GM18502 (cell line): Measurements from ENCODE around the gene POLE2.
"Not testable (repeated sequence)": the region's sequence is repeated elsewhere in the genome, so short reads cannot be mapped to it uniquely, and the experiment has no call there.

ENCODE experiments used
- ATAC-seq: cut with Tn5 transposase; IDR thresholded peaks from one replicate; pipeline ENCODE4 v1.9.1; 2021; ENCODE audit warnings: mild to moderate bottlenecking; ENCODE audit not compliant: unreplicated experiment, poor library complexity

The POLE2 gene, protein sequence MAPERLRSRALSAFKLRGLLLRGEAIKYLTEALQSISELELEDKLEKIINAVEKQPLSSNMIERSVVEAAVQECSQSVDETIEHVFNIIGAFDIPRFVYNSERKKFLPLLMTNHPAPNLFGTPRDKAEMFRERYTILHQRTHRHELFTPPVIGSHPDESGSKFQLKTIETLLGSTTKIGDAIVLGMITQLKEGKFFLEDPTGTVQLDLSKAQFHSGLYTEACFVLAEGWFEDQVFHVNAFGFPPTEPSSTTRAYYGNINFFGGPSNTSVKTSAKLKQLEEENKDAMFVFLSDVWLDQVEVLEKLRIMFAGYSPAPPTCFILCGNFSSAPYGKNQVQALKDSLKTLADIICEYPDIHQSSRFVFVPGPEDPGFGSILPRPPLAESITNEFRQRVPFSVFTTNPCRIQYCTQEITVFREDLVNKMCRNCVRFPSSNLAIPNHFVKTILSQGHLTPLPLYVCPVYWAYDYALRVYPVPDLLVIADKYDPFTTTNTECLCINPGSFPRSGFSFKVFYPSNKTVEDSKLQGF

DNA sequence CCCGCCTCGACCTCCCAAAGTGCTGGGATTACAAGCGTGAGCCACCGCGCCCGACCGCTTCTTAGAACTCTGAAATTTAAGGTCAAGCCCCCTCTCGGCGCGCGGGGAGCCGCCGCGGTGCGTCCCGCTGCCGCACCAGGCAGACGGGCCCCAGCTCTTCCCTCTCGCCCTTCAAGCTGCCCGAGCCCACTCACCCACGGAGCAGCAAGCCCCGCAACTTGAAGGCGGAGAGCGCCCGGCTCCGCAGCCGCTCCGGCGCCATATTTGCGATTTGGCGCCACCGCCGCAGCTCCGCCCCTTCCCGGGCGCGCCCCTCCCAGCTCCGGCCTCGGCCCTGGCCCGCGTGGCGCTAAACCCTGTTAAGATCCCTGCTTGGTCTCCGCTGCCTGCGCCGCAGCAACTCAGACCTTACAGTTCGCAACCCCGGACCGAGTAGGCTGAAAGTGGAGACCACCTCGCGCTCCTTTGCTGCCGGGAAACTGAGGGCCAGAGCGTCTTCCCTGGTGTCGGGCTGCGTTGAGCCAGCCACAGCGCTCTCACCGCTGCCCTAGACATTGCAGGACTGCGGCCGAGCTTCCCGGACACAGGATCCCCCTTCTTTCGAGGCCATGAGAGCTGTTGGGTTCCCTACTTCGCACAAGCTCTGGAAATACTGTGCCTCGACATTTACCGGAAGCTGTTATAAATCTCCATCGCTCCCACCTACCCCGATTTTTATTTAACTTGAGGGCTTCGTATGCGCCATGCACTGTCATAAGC is at the start of gene POLE2:
TSS of gene POLE2 (minus strand) at position 273 of the 759 bp plus-strand sequence. CDS start at position 262, 11 bp downstream.
- peak; percentile 90 for ATAC-seq

DNA sequence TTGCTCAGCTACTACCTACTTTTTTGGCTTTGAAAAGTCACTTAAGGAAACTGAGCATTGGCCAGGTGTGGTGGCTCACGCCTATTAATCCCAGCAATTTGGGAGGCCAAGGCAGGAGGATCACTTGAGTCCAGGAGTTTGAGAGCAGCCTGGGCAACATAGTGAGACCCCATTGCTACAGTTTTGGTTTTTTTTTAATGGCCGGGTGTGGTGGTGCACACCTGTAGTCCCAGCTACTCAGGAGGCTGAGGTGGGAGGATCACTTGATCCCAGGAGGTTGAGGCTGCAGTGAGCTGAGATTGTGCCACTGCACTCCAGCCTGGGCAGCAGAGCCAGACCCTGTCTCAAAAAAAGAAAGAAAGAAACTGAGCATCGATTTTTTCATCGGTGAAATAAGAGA is 47.7 kb upstream of the POLE2 start:
- not testable (repeated sequence) for ATAC-seq

DNA sequence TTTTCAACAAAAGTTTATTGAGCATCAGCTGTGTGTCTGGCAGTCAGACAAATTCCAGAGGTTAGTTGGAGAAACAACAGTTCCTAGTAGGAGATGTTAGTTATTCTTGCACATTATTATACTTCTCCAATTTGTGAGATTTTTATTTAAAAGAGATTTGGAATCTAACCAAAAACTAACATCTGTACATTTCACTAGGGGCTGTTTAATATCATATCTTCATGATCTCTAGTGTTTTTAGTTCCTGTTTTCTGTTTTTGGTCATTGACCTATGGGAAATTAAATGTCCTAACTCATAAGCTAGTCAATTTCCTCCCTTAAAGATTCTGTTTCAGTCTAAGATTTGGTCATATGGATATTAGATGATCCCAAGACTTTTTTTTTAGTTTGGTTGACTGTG is 45.8 kb upstream of the POLE2 start:
- ATAC-seq: no peak

DNA sequence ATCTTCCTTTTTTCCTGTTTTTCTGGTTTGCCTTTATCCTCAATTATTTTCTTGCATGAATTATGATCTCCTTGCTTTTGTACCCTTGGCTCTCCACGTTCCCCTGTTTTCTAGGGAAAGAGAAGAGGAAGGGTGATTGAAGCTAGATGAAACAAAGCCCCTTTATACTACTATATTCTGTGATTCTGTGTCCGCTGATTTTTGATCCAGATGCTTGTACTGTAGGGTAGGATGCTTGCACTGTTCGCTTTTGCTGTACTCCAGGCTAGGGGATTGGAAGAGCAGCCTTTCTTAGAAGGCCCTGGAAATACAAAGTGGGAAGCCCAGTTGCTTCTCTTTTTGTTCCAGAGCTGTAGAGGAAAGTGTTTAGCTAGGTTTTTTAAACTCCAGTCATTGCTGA is 44.9 kb upstream of the POLE2 start:
- ATAC-seq: no peak

DNA sequence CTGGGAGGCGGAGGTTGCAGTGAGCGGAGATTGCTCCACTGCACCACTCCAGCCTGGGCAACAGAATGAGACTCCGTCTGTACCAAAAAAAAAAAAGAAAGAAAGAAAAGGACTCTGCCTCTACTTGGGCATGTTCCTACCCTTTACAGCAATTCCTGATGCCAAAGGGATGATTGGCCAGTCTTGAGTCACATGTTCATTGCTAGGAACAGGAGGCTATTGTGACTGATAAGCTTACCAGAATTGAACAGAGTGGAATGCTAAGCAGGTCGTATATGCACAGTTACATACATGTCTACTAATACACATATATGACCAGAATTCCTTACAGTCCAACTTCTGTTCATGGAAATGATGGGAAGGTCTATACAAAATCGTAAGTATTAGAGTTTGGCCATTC is 39.2 kb upstream of the POLE2 start:
- ATAC-seq: no peak

GRCh38 chr14:49721733-49722435 is 33.9 kb upstream of the POLE2 start:
- not testable (repeated sequence) for ATAC-seq

DNA sequence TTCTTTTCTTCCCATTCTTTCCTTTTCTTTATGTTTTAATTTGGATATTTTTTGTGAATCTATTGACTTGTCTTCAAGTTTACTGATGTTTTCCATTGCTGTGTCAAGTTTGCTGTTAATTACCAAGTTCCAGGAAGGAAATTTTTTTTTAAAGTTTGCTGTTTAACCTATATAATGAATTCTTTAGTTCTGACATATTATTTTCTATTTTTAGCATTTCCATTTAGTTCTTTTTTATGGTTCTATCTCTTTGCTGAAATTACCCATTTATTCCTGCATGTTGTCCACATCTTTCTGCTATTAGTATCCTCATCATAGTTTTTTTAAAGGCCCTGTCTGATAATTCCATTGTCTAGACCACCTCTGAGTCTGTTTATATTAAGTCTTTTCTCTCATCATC is 32.7 kb upstream of the POLE2 start:
- no peak for ATAC-seq

GRCh38 chr14:49710993-49711392 is 23.0 kb upstream of the POLE2 start:
- ATAC-seq: not testable (repeated sequence)

DNA sequence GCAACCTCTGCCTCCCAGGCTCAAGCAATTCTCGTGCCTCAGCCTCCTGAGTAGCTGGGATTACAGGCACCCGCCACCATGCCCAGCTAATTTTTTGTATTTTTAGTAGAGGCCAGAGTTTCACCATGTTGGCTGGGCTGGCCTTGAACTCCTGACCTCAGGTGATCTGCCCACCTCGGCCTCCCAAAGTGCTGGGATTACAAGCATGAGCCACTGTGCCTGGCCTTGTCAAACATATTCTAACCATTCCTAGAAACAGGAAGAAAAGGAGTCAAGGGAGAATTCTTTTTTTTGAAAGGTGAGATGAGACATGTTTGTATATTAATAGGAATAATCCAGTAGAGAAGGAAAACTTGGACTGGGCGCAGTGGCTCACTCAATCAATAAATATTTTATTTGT is 16.5 kb upstream of the POLE2 start:
- ATAC-seq: not testable (repeated sequence)

- no peak for ATAC-seq
Measured at GRCh38 chr14:49703965-49704364, 16.0 kb upstream of the POLE2 start.

DNA sequence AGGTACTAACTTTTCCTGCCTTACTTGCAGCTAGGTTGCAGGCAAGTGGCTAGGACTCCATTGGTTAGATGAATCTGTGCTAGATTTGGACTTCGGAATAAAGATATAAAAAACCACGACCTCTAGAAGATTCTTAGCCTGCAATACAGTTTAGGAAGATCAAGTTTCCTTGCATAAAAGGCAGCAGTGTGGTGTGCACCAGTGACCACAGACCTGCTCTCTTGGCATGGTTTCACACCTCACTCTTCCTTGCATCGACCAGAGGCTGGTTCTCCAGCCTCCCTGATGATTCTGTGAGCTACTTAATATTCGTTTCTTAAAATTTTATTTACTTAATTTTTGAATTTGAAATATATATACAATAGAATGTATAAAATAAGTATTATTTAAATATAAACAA is 14.7 kb upstream of the POLE2 start:
- no peak for ATAC-seq

- not testable (repeated sequence) for ATAC-seq
Measured at GRCh38 chr14:49693735-49694124, 5.7 kb upstream of the POLE2 start.

GRCh38 chr14:49692811-49693734 is 5.1 kb upstream of the POLE2 start, which contains the start of gene KLHDC1:
TSS of gene KLHDC1 (plus strand) at chr14:49693120. CDS start at chr14:49693195, 75 bp downstream.
- ATAC-seq: peak; percentile 67

- ATAC-seq: no peak
Measured at GRCh38 chr14:49692193-49692757, 4.3 kb upstream of the POLE2 start.

DNA sequence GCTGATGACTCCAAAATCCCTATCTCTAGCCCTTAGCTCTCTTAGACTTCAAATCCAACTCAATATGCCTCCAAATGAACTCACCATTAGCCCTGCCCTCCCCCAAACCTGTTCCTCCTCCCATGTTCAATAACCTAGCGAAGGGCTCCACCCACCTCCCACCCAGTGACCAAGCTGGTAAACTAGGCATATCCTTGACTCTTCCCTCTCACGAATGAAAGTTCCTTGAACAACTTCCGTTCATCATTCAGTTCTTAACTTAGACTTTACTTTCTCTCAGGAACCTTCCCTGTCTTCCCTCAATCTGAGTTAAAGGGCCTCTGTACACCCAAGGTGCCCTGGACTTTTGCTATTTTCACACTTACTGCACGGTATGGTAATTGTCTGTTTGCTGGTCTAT is 3.0 kb upstream of the POLE2 start:
- no peak for ATAC-seq

DNA sequence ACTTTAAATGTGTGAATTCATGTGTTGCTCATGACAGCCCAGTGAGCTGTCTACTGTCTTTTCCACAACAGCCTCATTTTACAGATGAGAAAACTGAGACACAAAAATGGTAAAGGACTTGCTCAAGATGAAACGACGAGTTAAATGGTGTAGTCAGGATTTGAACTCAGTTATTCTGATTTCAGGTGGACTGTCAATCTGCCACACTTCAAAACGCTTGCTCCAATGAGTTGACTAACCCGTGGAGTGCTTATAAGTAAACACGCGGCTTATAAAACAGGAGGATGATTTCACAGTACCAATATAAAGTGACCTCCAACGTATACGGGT is 652 bp upstream of the POLE2 start:
- ATAC-seq: no peak

- ATAC-seq: no peak
Measured at GRCh38 chr14:49686425-49686824, 1.6 kb downstream of the POLE2 start.

DNA sequence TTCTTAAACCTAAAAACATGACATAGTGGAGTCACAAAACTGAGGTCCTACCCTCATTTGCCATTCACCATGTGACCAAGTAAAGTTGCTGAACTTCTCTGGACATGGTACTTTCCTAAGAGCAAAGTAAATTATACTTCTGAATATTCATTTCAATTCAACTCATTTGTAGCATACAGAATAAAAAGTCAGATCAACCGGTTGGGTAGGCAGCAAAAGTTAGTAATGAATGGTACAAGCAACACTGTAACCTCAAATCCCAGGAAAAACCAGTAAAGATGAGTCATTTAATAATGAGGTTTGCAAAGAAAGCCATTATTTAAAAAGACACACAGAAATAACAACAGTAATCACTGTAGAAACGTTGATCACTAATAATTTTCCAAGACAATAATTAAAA is 8.7 kb downstream of the POLE2 start:
- no peak for ATAC-seq

DNA sequence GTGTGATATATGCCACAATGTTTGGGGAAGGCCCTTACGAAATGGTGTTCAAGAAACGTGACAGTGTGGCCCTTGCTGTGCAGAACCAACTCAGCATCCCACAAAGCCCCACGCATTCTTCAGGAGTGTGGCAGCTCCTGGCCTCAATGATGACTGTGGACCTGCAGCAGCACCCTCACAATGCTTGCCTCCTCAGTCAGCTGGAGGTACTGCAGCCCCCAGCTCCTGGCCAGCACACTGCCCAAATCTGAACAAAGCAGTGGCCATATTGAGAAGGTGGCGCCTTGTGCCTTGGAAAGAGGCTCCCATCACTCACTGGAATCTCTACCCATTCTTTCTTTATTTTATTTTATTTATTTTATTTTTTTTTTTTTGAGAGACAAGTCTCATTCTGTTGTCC is 10.4 kb downstream of the POLE2 start:
- ATAC-seq: no peak
